Type B pancreatic cell (in vitro differentiated cells): Measurements from ENCODE around the gene CD3E. TPM values are rescaled to one million over a fixed set of nuclear protein-coding genes. Genes with fewer than 3 reads are reported as not detected.

ENCODE experiments used
- DNase-seq: peaks from one replicate; pipeline ENCODE4 v3.0.0; 2021; ENCODE audit warnings: mixed read lengths; ENCODE audit not compliant: unreplicated experiment; ENCODE audit errors: extremely low spot score
- H3K27ac Mint-ChIP-seq: 2 replicates; pipeline ENCODE4 v1.8.0; 2021; ENCODE audit warnings: mild to moderate bottlenecking, mixed read lengths
- H3K27me3 Mint-ChIP-seq: 2 replicates; pipeline ENCODE4 v1.8.0; 2021; ENCODE audit warnings: mixed read lengths
- H3K36me3 Mint-ChIP-seq: 2 replicates; pipeline ENCODE4 v1.8.0; 2021; ENCODE audit warnings: mixed read lengths
- H3K4me1 Mint-ChIP-seq: one replicate; pipeline ENCODE4 v1.8.0; 2021; ENCODE audit warnings: mixed read lengths; ENCODE audit not compliant: unreplicated experiment
- H3K4me3 Mint-ChIP-seq: 2 replicates; pipeline ENCODE4 v1.8.0; 2021; ENCODE audit warnings: mild to moderate bottlenecking, mixed read lengths
- H3K9me3 Mint-ChIP-seq: 2 replicates; pipeline ENCODE4 v1.8.0; 2021; ENCODE audit warnings: mixed read lengths
- CTCF ChIP-seq: fragments of 200-600 bp; sonication (generic); conservative IDR thresholded peaks from 2 replicates; pipeline ENCODE4 v1.5.0; 2021; ENCODE audit warnings: antibody characterized with exemption, mild to moderate bottlenecking
- long read RNA-seq: library from polyadenylated mRNA; unstranded; transcript quantifications from one replicate; pipeline ENCODE4 v2.0.0, GENCODE V29; 2020
- total RNA-seq: library from RNA; stranded (reverse); gene quantifications from 2 replicates; pipeline ENCODE4 v1.2.1, GENCODE V29; 2021; ENCODE audit warnings: low replicate concordance

The CD3E gene
- not detected in 2 replicates for total RNA-seq
- long read RNA-seq = 0 reads

GRCh38 chr11:118304568-118305248 lies at the start of gene CD3E:
Gene CD3E (plus strand): TSS chr11:118304730. CDS start chr11:118304953, 223 bp downstream.
- H3K36me3 Mint-ChIP-seq = no peaks in the 10 kb centered on the region
- no peak for DNase-seq
- H3K9me3 Mint-ChIP-seq = no peaks in the 10 kb centered on the region
- peaks cover 36% of the 10 kb centered on the region for H3K27me3 Mint-ChIP-seq
- no peaks in the 10 kb centered on the region for H3K4me1 Mint-ChIP-seq
- no peak for TF ChIP-seq CTCF
- H3K27ac Mint-ChIP-seq = no peak within 1 kb of the TSS
- no peak within 1 kb of the TSS for H3K4me3 Mint-ChIP-seq

GRCh38 chr11:118258410-118258809 lies 46.1 kb upstream of the CD3E start:
- Mint-ChIP-seq H3K27me3 (peaks cover 6% of the 10 kb centered on the region), H3K4me3 (peak overlapping the region; percentile 55), H3K9me3 (no peaks in the 10 kb centered on the region), H3K4me1 (peaks cover 9% of the 10 kb centered on the region), H3K27ac (peak overlapping the region; percentile 6), H3K36me3 (peaks cover 18% of the 10 kb centered on the region)
- peak; percentile 48 for TF ChIP-seq CTCF
- no peak for DNase-seq

- no peaks in the 10 kb centered on the region for H3K9me3 Mint-ChIP-seq
- peaks cover 14% of the 10 kb centered on the region for H3K27me3 Mint-ChIP-seq
- peaks cover 18% of the 10 kb centered on the region for H3K36me3 Mint-ChIP-seq
- H3K27ac Mint-ChIP-seq = no peak overlapping the region
- DNase-seq = no peak
- no peak overlapping the region for H3K4me3 Mint-ChIP-seq
- no peak for TF ChIP-seq CTCF
- peaks cover 16% of the 10 kb centered on the region for H3K4me1 Mint-ChIP-seq
These were observed 45.4 kb upstream of the CD3E start for GRCh38 chr11:118259138-118259537.

- Mint-ChIP-seq H3K9me3 (no peaks in the 10 kb centered on the region), H3K36me3 (peaks cover 18% of the 10 kb centered on the region), H3K27me3 (peaks cover 26% of the 10 kb centered on the region), H3K4me3 (no peak overlapping the region), H3K27ac (no peak overlapping the region), H3K4me1 (peaks cover 28% of the 10 kb centered on the region)
- no peak for TF ChIP-seq CTCF
- DNase-seq = no peak
These were observed 44.2 kb upstream of the CD3E start for GRCh38 chr11:118260353-118260752.

GRCh38 chr11:118263112-118263511 lies 41.4 kb upstream of the CD3E start:
- no peak for DNase-seq
- peaks cover 28% of the 10 kb centered on the region for H3K27me3 Mint-ChIP-seq
- H3K27ac Mint-ChIP-seq = peak overlapping the region; percentile 96
- H3K4me1 Mint-ChIP-seq = peaks cover 37% of the 10 kb centered on the region
- H3K9me3 Mint-ChIP-seq = no peaks in the 10 kb centered on the region
- H3K36me3 Mint-ChIP-seq = peaks cover 13% of the 10 kb centered on the region
- peak overlapping the region; percentile 90 for H3K4me3 Mint-ChIP-seq
- no peak for TF ChIP-seq CTCF
